ENCODE measurements around the gene ZNF583.

Gene ZNF583

DNA sequence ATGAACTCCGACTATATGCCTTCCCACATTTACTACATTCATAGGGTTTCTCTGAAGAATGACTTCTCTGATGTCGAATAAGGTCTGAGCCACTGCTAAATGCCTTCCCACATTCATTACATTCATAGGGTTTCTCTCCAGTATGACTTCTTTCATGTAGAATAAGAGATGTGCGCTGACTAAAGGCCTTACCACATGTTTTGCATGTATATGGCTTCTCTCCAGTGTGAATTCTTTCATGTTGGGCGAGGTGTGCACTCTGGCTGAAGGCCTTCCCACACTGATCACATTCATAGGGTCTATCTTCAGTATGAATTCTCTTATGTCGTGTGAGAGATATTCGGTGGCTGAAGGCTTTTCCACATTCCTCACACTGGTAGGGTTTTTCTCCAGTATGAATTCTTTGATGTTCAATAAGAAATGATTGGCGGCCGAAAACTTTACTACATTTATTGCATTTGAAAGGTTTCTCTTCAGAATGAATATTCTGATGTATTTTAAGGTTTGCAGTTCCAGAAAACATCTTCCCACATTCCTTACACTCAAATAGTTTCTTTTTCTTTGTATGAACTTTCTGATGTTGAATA lies 37.2 kb downstream of the ZNF583 start:
- DNase-seq = no peak

DNA sequence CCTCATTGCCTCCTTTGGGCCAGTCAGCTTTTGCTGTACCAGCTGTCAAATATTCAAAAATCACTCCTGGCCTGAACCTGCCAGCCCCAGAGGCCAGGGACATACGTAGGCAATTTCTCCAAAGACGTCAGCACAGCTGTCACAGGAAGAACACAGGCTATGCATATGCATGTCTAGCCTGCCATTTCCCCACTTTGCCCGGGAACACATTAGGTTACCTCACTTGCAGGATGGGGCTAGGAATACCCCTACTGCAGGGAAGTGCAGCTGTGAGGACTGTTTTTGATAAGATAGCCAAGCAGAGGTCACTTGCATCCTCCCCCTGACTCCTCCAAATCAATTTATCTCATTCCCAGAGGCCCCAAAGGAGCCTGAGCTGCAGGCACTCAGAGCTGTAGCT lies 70.2 kb downstream of the ZNF583 start:
- DNase-seq = no peak

DNA sequence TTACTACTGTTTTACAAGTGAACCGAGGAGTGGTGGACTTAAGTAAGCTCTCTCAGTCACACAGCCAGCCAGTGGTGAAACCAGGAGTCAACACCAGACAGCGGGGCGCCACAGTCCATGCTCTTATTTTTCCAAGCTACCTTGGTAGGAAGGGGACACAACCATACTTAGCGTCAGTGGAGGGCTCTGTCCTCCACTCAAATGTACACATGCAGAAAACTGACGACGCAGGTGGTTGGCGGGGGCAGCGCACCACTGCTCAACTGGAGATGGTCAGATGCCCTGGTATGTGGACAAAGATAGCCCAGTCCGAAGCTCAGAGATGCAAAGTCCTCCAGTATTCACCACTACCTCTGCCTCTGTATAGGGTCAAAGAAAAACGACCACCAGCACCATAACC lies 72.0 kb downstream of the ZNF583 start:
- DNase-seq = peak in 3 of 56 donors; percentile 1 to 2 (median 2)

Measured in amygdala (tissue), 56 donors.